ENCODE measurements around the gene HAUS7.
A peak's percentile ranks its signal among the peaks of the same experiment; 100 is the strongest.

HAUS7 gene

DNA sequence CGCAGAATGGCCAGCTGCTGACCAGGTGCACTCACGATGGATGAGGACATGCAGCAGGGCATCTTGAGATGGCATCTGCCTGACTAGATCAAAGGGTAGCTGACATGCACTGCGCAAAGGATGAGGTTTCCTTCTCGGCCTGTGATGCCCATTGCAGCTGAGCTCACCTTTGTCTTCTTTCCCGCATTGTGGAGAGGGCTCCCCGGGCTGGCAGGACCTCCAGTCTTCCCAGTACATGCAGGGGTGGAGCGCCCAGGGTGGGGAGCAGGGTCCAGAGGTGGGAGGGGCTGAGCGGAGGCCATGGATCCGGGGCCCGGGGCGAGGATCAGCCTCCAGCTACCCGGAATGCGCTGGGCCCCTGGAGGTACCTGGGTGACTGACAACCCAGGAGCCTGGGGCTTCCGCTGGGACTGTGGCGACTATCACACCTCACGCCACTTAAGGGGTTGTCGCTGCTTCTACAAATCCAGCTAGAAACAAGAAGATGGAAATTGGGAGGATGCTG lies 36.5 kb downstream of the HAUS7 start:
- no peak for DNase-seq

DNA sequence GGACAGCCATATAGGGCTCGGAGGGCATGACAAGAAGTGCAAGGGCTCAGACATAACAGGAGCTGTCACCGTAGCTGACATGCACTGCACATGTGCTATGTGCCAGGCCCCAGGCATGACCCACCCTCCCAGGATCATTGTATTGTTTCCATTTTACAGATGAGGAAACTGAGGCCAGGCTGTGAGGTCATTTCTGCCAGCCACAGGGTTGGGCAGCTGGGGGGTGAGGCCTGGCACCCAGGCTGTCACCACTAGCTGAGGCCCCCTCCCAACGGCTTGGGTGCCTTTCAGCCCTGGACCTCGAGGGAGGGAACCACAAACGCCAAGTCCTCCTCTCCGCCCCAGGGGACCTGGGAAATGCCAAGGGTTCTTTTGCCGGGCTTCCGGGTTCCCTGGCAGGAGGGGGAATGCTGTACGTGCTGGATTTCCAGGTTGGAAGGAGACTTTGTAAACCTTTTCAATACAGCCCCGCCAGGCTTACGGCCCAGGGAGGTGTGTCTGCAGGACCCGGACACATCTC lies 37.2 kb downstream of the HAUS7 start:
- no peak for DNase-seq

DNA sequence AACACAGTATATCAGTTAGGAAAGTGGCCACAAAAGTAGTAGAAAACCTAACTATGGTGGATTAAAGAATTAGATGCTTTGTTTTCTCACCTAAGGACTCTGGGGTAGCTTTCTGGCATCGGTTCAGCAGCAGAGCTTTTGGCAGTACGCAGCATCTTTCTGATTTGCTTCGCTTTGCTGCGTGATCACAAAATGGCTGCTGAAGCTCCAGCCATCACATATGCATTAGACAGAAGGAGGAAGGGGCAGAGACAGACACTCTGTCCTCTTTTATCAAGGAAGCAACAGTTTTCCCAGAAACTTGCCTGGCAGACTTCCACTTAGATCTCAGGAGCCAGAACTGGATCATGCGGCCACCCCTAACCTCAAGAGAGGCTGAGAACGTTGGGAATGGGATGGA lies 39.6 kb downstream of the HAUS7 start:
- no peak for DNase-seq

DNA sequence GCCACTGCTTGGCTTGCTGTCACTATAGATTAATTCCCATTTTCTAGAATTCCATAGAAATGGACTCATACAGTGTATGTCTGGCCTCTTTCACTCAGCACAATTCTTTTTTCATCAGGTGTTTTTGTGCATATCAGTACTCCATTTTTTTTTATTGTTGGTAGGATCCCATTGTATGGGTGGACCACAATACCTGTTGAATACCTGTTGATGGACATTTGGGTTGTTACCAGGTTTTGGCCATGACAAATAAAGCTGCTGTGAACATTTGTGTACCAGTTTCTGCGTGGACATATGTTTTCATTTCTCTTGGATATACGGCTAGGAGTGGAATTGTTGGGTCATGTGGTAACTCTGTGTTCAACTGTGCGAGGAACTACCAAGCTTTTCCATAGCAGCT lies 44.2 kb downstream of the HAUS7 start:
- DNase-seq, result no peak

DNA sequence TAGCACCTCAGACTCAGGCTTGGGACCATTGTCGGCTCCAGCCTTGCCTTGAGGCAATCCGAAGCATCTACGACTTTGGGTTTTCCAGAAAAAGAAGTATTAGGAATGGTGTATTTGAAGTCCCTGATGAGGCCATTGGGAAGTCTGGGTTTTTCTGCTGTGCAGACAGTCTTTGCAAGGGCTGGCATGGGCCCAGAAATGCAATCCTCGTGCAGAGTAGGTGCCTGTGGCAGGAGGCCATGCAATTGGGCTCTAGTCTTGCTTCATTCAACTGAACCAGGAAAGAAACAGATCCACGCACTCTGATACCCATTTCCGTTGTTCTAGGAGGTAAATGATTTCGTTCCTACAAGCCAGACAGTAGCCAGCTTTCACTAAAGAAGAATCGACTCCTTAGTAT lies 46.7 kb downstream of the HAUS7 start:
- DNase-seq, result no peak

DNA sequence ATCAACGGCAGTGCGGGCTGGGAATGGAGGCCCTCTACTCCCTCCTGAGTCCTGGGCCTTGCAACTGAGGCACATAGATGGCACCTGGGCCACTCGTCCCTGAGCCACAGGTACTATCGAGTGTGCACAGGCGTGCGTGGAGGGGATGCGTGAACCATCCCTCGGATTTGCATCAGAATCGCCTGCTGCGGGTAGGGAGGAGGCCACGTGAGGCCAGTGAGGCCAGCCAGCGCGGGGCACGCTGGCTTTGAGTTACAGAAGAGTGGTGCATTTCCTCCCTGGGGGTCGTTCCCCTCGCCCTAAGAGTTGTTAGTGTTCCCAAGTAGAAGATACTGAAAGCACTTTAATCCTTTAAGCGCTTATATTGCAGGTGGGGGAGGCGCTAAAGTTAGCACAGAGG lies 48.5 kb downstream of the HAUS7 start:
- DNase-seq, result no peak

DNA sequence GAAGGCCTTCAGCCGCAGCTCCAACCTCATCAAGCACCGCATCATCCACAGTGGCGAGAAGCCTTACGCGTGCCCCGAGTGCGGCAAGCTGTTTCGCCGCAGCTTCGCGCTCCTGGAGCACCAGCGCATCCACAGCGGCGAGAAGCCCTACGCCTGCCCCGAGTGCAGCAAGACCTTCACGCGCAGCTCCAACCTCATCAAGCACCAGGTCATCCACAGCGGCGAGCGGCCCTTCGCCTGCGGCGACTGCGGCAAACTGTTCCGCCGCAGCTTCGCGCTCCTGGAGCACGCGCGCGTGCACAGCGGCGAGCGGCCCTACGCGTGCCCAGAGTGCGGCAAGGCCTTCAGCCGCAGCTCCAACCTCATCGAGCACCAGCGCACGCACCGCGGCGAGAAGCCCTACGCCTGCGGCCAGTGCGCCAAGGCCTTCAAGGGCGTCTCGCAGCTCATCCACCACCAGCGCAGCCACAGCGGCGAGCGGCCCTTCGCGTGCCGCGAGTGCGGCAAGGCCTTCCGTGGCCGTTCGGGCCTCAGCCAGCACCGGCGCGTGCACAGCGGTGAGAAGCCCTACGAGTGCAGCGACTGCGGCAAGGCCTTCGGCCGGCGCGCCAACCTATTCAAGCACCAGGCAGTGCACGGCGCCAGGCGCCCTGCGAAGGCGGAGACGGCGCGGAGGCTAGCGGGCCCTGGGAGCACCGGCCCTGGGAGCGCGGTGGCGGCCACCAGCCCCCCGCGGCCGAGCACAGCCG lies 49.4 kb downstream of the HAUS7 start:
- no peak for DNase-seq

DNA sequence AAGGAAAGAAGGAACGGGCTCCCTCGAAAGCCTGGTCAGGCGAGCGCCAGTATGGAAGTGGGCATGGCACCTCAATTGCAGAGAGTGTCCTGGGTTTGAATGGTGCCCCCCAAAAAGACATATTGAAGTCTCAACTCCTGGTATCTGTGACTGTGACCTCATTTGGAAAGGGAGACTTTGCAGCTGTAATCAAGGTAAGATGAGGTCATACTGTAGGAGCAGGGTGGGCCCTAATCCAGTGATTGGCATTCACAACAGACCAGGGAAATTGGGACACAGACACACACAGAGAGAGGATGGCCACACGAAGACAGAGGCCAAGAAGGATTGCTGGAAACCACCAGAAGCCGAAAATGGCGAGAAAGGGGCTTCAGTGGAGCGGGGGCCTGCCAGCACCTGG lies 52.7 kb downstream of the HAUS7 start:
- DNase-seq, result no peak

DNA sequence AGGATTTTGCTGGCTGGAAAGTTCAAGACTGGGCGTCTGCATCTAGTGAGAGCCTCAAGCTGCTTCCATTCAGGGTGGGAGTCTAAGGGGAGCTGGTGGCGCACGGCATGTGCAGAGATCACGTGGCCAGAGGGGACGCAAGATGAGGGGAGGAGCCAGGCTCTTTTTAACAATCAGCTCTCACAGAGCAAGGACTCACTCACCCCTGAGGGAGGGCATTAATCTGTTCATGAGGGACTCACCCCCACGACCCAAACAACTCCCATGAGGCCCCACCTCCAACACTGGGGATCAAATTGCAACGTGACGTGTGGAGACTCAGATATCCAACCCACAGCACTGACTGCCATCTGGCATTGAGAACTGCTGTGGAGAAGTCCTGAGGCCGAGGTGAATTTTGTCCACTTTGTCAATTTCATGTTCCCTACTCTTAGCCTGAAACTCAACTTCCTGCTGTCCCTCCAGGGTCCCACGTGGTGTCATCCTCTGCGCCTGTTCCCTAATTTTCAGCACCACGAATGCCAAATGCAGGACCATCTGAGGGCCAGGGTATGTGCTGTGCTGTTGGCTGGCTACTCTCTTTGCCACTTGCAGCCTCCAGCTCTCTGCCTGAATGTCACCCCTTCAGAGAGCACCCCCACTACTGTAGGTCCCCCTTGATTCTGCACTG lies 53.5 kb downstream of the HAUS7 start:
- DNase-seq, result no peak

DNA sequence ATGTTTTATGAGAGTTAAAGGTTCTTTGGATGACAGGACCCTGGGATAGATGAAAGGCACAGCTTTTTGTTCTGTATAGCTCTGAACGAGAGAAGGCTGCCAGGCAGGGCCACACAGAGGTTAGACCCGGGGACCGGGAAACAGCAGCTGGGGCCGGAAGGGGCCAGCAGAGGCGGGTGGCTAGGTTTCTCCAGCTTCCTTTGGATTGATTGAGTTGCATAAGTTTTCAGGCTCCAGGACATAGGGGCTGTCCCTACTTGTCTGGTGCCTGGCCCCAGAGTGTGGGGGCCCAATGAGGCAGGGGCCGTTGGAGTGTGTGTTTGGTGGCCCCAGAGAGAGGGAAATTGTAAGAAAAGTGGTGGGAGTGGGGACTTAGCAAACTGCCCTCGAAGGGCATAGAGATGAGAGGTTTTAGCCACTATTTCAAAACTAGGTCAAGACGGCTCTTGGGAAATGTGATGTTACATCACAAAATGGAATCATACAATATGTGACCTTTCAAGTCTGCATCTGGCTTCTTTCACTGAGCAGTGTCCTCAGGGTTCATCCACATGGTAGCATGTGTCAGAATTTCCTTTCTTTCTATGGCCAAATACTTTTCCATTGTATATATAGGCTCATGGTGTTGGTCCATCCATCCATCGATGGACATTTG lies 55.4 kb downstream of the HAUS7 start:
- no peak for DNase-seq

DNA sequence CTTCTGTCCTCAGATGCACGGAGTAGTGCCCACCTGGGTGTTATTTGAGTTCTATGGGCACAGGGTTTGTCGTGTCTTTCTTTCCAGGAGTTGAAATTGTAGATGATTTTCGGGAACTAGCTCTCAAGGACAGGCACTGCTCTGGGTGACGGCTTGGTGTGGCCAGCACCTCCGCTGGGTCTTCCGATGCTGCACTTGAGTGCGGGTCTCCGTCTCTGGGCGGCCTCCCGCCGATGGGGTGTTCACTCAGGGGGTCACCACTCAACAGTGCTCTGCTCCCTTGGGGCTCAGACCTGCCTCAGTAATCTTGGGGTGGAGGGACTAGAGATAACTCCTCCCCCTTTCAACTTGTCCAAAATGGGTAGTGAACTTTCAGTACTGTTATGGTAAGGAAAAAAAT lies 56.6 kb downstream of the HAUS7 start:
- DNase-seq, result no peak

DNA sequence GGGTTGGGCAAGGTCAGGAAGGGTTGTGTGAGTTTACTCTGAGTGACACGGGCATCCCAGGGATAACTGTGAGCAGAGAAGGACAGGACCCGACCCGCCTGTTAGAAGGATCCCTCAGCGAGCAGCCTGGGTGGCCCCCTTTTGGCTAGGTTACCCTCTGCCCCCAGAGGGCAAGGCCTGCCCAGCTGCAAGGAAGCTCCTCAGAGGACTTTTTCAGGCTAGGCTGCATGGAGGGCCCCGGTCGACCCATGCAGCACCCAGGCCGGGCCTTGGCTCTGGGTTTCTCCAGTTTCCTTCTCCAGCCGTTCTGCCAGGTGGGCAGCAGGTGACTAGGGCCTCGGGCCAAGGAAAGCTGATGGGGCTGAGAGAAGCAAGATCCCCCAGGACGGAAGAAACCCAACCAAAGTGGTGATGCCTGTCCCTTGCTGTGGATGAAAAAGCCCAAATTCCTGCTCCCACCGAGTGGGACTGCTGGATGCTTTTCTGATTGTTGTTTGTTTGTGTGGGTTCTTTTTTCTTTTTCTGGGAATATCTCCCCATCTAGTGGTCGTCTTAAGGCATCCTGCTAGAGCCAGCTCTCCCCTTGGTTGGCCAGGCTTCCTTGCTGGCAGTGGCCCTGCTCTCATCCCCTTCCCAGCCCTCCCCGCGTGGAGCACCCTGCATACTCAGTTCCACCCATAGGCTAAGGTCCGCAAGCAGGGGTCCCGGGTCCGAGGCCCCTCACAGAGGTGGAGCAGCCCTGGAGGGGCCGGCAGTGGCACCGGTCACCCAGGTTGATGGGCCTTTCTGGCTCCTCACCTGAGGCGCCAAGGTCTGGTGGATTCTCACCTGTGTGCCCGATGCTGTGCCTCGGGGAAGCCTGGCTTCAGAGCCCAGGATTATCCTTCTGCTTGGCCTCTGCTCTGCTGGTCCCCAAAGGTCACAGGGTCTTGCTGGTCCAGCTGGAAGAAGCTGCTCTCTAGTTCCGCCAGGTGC lies 57.3 kb downstream of the HAUS7 start:
- DNase-seq, result no peak

DNA sequence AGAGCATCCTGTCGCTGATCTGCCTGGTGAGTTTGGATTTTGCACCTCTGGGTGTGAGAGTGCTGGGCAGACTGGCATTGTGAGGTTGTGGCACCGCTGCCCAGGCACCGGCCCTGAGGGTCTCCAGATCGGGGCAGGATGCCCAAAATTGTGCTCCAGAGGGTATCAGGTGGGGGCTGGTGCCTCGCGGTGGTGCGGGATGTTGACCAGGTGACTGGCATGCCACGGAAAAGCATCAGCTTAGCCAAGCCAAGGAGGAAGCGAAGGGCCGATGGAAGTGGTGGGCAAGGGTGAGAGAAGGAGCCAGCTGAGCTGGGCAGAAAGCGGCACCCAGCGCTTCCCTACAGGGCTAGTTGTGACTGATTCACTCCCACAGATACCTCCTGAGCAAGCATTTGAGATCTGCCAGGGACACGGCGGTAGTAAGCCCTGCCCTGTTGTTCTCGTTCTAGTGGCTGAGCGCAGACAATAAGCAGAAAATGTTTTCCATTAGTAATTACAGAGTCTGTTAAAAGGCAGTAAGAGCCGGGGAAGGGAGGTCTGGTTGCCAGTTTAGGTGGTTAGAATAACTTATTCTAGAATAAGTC lies 58.3 kb downstream of the HAUS7 start:
- no peak for DNase-seq

DNA sequence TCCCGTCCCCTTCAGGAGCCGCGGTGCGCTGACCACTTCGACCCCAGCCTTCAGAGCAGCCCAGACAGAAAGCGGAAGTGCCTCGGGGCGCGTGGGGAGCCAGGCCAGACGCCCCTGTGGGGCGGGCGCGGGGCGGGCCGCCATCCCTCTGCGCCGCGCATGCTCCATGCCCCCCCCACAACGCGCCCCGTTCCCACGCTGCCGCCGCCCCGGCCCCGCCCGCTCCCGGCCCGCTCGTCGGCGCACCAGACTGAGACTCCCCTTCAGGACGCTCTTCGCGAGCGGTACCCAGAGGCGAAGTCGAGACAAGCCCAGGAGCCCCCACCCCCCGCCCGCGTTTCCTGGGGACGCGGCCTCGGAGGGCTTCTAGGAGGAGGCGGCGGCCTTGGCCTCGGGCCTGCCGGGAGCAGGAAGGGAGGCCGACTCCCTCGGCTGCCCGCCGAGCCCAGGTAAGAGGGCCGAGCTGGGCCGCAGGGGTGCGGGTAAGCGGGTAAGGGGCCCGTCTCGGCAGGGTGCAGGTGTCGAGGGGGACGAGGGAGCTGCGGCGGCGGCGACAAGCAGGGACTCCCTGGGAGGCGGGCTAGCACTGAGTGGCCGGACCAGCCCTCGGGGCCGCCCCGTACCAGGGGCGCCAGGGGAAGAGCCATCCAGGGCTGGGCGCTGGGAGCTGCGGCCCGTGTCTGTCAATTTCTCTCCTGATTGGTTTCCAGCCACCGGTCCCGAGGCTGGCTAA lies 59.0 kb downstream of the HAUS7 start, which contains the start of gene ZFP92:
Gene ZFP92, plus strand, starts transcription at position 218 of the 733 bp plus-strand sequence. CDS start 6,851 bp downstream, outside the sequence.
- peak; percentile 15 to 48 for DNase-seq

DNA sequence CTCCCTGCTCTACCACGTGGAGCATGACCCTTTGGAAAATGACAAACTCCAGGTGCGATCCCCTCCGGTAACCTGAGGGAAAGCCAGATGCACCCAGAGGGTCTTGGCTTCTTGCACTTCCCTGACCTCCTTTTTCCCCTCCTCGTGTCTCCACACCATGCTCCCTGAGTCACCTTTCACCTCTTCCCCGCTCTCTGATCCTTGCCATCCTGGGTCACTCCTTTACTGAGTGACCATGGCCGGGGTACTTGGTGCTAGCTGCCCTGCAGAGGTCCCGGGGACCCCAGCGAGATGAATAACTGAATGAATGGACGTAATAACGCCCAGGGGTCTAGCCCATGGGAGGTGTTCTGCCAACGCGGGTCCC lies 59.5 kb downstream of the HAUS7 start:
- no peak for DNase-seq

DNA sequence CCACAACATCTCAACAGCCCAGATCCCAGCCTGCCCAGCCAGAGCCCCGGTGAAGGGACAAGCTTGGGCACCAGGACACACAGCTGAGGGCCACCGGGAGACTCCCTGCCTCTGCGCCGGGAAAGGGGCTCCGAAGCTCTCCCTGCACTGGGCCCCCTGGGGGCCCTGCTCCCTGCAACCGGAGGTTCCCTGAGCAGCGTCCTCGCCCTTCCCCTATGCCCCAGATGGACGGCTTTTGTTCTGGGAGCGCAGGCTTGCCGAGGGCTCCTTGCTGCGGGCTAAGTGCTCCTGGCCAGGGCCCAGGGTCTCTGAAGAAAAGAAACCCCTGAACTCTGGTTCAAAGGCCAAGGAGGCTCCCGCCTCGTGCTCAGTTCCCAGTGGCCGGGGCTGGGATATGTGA lies 60.0 kb downstream of the HAUS7 start:
- no peak for DNase-seq

DNA sequence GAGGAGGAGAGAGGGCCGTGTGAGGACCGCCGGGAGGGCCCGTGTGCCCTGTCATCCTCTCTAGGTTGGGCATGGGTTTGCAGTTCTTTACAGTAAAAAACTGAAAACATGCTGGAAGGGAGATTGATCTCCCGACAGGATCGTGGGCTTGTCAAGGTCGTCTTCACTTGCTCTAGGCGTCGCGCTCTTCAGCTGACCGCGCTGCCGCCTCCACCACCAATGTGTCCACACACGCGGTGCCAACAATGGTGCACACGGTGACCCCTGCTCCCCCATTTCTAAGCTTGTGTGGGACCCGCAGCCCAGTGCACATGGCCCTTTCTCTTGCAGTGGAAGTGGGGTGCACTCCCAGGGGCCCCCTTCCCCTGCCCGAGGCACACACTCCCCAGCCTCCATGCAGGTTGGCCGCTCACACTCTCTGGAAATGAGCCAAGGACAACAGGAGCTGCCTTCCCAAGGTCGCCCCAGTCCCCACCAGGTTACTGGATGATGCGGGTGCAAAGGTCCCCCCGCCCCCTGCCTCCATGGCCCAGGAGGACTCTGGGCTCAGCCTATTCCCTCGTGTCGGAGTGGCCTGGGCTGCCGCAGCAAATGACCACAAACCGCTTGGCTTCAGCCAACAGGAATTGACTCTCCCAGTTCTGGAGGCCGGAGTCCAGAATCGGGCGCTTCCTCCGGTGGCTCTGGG lies 60.8 kb downstream of the HAUS7 start:
- no peak for DNase-seq

DNA sequence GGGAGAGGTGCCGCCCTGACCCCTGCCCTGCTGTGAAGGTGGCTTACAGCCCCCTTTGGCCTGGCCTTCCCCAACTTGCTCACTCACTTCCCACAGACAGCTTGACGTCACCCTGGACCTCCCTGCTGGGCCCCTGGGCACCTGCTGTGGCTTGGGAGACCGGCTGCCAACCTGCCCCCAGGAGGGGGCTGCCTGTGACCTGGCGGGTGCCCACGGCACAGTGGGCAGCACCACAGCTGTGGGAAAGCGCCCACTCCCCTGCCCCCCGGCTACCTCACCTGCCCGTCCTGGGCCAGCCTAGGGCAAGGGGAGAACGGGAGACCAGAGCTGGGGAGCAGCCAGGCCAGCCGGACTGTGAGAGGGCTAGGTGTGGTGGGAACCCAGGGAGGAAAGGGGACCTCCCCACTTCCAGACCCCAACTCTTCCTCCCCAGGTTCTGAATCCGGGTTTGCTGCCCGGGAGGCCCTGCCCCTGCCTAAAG lies 61.5 kb downstream of the HAUS7 start:
- no peak for DNase-seq

DNA sequence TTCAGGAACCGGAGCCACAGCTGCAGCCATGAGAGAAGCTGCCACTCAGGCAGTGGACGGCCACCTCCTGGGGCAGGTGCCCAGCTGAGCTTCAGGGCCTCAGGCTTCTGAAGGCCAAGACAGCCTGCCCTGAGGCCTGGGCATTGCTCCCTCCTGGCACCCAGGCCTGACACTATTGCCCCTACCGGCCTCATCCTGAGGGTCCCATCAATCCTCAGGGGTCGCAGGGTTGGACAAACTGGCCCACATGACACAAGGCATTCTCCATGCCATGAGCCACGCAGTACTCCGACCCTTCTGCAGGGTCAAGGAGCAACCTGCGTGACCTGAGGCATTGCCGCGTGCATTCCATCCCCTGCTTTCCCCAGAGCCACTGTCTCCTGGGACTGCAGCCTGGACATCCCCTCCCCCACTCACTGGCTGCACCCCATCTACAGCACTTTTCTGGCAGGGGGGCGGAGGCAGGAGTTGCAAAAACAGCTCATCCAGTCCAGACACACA lies 62.1 kb downstream of the HAUS7 start:
- no peak for DNase-seq

DNA sequence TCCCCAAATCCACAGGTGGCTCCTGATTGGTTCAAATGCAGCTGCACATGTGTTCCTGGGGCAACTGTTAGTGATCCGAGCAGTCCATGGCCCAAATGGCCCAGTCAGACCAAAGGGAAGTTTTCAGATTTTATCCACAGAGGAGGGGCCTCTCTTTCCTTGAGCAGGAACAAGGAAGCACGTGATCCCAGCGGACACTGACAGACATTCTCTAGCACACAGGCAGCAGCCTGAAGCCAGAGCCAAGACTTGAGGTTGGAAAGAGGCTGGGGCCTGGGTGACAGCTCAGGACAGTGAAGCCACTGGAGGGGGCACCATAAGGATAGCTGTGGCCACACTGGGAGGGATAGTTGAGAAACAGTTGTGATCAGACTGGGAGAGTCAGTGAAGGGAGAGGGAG lies 62.6 kb downstream of the HAUS7 start:
- DNase-seq, result no peak
